Measurements from ENCODE around the gene CCDC142. TPM values are rescaled to one million over a fixed set of nuclear protein-coding genes. Genes with fewer than 3 reads are reported as not detected.

CCDC142 gene
- total and polyA plus RNA-seq, 9 of the 15 experiments (the other 6 are each of a cell fraction or from before 2014, with no cell fraction given) = 0.55 to 11.7 (median 7.2) TPM

GRCh38 chr2:74507145-74507925, 24.5 kb upstream of the CCDC142 start, which contains the start of gene PCGF1 (continued):
- TF ChIP-seq C11orf30 (IDR thresholded peaks at IDR 0.05; ENCODE audit: low read depth) = peak; percentile 66
- no peak for TF ChIP-seq HNRNPLL (IDR thresholded peaks at IDR 0.05; ENCODE audit: low read depth, low read length, poor library complexity, severe bottlenecking)
- no peak for TF ChIP-seq ZNF347 (CRISPR knock-in tag; IDR thresholded peaks at IDR 0.05; ENCODE audit: low read depth)
- peak in 1 of 2 experiments; percentile 77; a peak in 2 of 4 replicates for TF ChIP-seq SIN3A (IDR thresholded peaks at IDR 0.05; ENCODE audit: borderline replicate concordance in 2 of 2, control insufficient read depth in 1 of 2, low read depth in 2 of 2, low read length in 2 of 2)
- no peak for TF ChIP-seq ZBTB43 (CRISPR knock-in tag; IDR thresholded peaks at IDR 0.05)
- TF ChIP-seq SMARCA4 (IDR thresholded peaks at IDR 0.05) = no peak
- peak; percentile 88 for TF ChIP-seq TAF7 (tag; IDR thresholded peaks at IDR 0.05)
- no peak for TF ChIP-seq ZNF197 (CRISPR knock-in tag; IDR thresholded peaks at IDR 0.05; ENCODE audit: low read depth)
- TF ChIP-seq NCOA4 (IDR thresholded peaks at IDR 0.05; ENCODE audit: partially characterized antibody) = no peak
- 0 out of 2 replicates have a peak, but pooled peaks have one; percentile 50 for TF ChIP-seq HLTF (IDR thresholded peaks at IDR 0.05)
- peak; percentile 74 for TF ChIP-seq CXXC5 (CRISPR knock-in tag; IDR thresholded peaks at IDR 0.05)
- TF ChIP-seq, protein P1, sequence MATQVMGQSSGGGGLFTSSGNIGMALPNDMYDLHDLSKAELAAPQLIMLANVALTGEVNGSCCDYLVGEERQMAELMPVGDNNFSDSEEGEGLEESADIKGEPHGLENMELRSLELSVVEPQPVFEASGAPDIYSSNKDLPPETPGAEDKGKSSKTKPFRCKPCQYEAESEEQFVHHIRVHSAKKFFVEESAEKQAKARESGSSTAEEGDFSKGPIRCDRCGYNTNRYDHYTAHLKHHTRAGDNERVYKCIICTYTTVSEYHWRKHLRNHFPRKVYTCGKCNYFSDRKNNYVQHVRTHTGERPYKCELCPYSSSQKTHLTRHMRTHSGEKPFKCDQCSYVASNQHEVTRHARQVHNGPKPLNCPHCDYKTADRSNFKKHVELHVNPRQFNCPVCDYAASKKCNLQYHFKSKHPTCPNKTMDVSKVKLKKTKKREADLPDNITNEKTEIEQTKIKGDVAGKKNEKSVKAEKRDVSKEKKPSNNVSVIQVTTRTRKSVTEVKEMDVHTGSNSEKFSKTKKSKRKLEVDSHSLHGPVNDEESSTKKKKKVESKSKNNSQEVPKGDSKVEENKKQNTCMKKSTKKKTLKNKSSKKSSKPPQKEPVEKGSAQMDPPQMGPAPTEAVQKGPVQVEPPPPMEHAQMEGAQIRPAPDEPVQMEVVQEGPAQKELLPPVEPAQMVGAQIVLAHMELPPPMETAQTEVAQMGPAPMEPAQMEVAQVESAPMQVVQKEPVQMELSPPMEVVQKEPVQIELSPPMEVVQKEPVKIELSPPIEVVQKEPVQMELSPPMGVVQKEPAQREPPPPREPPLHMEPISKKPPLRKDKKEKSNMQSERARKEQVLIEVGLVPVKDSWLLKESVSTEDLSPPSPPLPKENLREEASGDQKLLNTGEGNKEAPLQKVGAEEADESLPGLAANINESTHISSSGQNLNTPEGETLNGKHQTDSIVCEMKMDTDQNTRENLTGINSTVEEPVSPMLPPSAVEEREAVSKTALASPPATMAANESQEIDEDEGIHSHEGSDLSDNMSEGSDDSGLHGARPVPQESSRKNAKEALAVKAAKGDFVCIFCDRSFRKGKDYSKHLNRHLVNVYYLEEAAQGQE (IDR thresholded peaks at IDR 0.05; ENCODE audit: borderline replicate concordance) = peak; percentile 10; the same call in 1 of the 2 replicates
- TF ChIP-seq, protein P1 (CRISPR knock-in tag; IDR thresholded peaks at IDR 0.05; ENCODE audit: low read depth) = 0 out of 2 replicates have a peak, but pooled peaks have one; percentile 28
- no peak for TF ChIP-seq SMARCE1 (IDR thresholded peaks at IDR 0.05)
- TF ChIP-seq MECOM (CRISPR knock-in tag; IDR thresholded peaks at IDR 0.05) = no peak
- TF ChIP-seq STAT5A (IDR thresholded peaks at IDR 0.05; ENCODE audit: borderline replicate concordance, low read length) = no peak
- TF ChIP-seq, protein P2, sequence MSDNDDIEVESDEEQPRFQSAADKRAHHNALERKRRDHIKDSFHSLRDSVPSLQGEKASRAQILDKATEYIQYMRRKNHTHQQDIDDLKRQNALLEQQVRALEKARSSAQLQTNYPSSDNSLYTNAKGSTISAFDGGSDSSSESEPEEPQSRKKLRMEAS (CRISPR knock-in tag; IDR thresholded peaks at IDR 0.05) = peak; percentile 81
- no peak for TF ChIP-seq ZFP1 (CRISPR knock-in tag; IDR thresholded peaks at IDR 0.05)
- 0 out of 2 replicates have a peak, but pooled peaks have one; percentile 14 for TF ChIP-seq ZNF764 (CRISPR knock-in tag; IDR thresholded peaks at IDR 0.05; ENCODE audit: low read depth)
- TF ChIP-seq ZNF785 (CRISPR knock-in tag; IDR thresholded peaks at IDR 0.05) = no peak

Data from K562 (cell line).